Astrocyte of the spinal cord (primary cell): ENCODE results near the gene SPEG.

Experiments used
- DNase-seq: peaks from one replicate; pipeline ENCODE4 v3.0.0; 2011; ENCODE audit warnings: low read depth, low spot score
- H3K4me3 ChIP-seq: 2 replicates; pipeline ENCODE4 v1.5.1; 2011; ENCODE audit warnings: low read depth, mild to moderate bottlenecking, low read length, moderate library complexity
- in situ Hi-C: cut with HindIII; loops from 2 replicates; pipeline ENCODE4 v1.10.0; 2017; ENCODE audit warnings: low sequenced_read_pairs
- TF ChIP-seq, protein P1 (sequence below): IDR thresholded peaks from 2 replicates; pipeline ENCODE4 v1.5.1; 2012; ENCODE audit warnings: low read depth, mild to moderate bottlenecking, low read length, inconsistent platforms

Gene SPEG

GRCh38 chr2:219459460-219460311 lies 25.0 kb downstream of the SPEG start:
- peak; percentile 52 for DNase-seq
- TF ChIP-seq, protein P1, sequence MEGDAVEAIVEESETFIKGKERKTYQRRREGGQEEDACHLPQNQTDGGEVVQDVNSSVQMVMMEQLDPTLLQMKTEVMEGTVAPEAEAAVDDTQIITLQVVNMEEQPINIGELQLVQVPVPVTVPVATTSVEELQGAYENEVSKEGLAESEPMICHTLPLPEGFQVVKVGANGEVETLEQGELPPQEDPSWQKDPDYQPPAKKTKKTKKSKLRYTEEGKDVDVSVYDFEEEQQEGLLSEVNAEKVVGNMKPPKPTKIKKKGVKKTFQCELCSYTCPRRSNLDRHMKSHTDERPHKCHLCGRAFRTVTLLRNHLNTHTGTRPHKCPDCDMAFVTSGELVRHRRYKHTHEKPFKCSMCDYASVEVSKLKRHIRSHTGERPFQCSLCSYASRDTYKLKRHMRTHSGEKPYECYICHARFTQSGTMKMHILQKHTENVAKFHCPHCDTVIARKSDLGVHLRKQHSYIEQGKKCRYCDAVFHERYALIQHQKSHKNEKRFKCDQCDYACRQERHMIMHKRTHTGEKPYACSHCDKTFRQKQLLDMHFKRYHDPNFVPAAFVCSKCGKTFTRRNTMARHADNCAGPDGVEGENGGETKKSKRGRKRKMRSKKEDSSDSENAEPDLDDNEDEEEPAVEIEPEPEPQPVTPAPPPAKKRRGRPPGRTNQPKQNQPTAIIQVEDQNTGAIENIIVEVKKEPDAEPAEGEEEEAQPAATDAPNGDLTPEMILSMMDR: peak; percentile 98
- in situ Hi-C loops: no loop called here
- H3K4me3 ChIP-seq: no peak overlapping the region

- DNase-seq: peak; percentile 86
- no peak overlapping the region for H3K4me3 ChIP-seq
- in situ Hi-C loops: no loop called here
- TF ChIP-seq, protein P1: no peak
Measured at GRCh38 chr2:219460424-219460926, 25.8 kb downstream of the SPEG start.

DNA sequence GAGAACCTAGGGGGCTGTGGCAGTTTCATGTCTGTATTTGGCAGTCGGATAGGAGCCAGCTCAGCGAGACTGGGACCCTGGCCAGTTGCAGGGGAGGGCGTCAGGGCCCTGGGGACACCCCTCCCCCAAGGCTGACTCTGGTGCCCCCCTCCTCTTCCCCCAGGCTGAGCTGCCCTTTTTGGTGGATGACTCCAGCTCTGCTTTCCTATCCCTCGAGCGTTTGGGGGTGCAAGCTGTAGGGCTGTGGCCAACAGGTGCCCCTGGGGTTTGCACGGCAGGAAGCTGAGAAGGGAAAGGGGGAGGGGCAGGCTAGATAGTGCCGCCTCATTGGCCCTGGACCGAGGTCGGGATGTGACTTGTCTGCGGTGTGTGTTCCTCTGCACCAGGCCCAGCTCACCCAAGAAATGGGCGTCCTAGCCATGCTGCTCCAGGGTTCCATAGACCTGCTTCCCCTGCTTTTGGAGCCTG lies 26.4 kb downstream of the SPEG start:
- TF ChIP-seq, protein P1: no peak
- H3K4me3 ChIP-seq: no peak overlapping the region
- in situ Hi-C loops: no loop called here
- DNase-seq: peak; percentile 30

DNA sequence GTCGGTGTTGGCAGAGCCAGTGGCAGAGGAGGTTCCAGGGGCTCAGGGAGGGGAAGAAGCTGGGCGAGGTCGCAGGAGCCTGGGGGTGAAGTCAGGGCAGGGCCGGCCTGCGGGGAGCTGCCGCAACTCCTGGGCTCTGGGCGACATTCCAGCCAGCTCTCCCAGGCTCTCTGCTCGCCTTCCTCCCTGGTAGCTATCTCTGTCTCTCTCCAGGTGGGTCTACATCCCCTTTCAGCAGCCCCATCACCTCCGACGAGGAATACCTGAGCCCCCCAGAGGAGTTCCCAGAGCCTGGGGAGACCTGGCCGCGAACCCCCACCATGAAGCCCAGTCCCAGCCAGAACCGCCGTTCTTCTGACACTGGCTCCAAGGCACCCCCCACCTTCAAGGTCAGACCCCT lies 27.0 kb downstream of the SPEG start:
- TF ChIP-seq, protein P1: no peak
- in situ Hi-C loops: no loop called here
- no peak for DNase-seq

DNA sequence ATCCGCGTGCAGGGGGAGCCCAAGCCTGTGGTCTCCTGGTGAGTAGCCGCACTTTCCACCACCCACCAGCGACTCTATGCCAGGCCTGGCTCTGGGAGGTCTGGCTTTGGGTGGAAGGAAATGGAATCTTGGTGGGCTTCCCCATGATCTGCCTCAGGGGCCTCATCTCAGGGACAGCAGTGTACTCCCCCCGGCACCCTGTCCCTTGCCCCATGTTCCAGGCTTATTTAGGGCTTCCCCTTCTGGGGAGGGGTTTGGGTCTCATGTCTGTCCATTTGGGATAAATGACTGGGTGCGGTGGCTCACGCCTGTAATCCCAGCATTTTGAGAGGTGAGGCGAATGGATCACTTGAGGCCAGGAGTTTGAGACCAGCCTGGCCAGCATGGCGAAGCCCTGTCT lies 27.7 kb downstream of the SPEG start:
- H3K4me3 ChIP-seq: no peak overlapping the region
- in situ Hi-C loops: no loop called here
- TF ChIP-seq, protein P1: no peak
- no peak for DNase-seq

More for the DNA sequence above, 27.0 kb downstream of the SPEG start:
- H3K4me3 ChIP-seq: no peak overlapping the region

- DNase-seq: no peak
- in situ Hi-C loops: no loop called here
- no peak overlapping the region for H3K4me3 ChIP-seq
- TF ChIP-seq, protein P1: no peak
Measured at GRCh38 chr2:219464286-219465032, 29.8 kb downstream of the SPEG start.
